NCI-H524 treated with DMSO at 0.1 percent for 48 hours (cell line): ENCODE results near the gene RBM38.
"Not testable (repeated sequence)": the region's sequence is repeated elsewhere in the genome, so short reads cannot be mapped to it uniquely, and the experiment has no call there.

Experiments
- DNase-seq: peaks from one replicate; lab custom pipeline; 2025; lab: John Stamatoyannopoulos, UW

Gene RBM38

DNA sequence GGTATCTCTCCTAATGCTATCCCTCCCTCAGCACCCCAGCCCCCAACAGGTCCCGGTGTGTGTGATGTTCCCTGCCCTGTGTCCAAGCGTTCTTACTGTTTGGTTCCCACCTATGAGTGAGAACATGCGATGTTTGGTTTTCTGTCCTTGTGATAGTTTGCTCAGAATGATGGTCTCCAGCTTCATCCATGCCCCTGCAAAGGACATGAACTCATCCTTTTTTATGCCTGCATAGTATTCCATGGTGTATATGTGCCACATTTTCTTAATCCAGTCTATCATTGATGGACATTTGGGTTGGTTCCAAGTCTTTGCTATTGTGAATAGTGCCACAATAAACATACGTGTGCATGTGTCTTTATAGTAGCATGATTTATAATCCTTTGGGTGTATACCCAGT, 28.3 kb downstream of the RBM38 start:
- not testable (repeated sequence) for DNase-seq

DNA sequence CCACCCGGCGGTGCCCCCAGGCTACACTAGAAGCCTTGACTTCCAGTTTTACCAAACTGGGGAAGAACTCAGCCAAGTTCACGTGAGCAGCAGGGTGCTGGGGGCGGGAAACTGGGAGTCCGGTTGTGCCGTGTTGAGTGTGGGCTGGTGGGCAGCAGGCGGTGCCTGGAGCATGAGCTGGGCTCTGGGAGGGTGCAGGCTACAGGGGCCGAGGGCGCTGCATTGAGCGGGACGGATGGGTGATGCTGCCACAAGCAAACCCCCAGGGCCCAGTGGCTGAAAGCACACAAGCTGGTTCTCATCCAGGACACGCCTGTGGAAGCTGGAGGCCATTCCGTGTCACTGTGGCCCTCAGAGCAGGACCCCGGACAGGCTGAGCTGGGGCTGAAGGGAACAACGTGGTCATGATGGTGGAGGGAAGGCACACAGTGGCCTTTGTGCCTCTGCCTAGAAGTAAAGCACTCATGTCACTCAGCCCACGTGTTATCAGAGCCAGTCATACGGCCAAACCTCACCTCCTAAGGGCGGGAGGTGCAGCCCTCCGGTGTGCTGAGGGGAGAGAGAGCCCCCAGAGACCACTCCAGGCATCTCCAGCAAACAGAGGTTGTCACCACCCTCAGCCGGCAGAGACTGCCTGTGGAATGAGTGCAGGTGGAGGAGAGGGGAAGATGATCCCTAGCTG, 29.5 kb downstream of the RBM38 start:
- no peak for DNase-seq

DNA sequence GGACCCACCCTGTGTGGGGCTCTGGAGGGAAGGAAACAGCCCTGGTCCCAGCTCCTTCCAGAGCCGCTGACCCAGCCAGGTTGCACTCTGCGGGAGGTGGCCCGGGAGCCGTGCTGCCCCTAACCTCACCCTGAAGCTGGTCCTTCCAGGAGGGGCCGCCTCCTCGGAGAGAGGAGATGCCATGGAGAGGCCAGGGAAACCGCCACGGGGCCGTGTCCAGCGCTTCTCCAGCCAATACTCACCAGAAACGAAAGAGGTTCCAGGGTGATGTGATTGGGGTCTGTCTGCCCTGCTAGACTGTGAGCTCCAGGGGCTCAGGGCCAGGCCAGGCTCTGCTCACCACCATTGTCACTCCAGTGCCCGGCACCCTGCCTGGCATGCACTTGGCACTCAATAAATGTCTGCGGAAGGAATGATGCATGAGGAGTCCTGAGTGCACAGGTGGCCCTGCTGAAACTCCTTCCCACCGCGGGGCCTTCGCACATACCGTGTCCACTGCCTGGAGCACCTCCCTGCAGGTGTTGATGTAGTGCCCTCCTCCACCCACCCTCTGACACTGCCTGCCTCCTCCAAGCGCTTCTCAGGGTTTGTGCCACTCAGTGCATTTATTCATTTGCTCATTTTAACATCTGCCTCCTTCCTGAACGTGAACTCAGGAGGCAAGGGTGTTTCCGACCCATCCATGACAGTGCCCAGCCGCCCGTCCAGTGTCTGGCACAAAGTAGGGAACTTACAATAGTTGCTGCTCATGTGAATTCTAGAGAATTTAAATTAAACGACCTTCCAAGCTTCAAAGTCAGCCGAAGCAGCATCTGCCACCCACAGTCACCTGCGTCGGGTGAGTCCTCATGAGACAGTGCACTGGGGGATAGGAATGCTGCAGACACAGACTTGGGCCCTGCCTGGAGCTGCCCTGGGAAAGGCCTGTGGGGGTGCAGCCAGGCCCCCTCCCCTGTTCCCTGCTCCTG, 30.3 kb downstream of the RBM38 start:
- DNase-seq, result no peak

DNA sequence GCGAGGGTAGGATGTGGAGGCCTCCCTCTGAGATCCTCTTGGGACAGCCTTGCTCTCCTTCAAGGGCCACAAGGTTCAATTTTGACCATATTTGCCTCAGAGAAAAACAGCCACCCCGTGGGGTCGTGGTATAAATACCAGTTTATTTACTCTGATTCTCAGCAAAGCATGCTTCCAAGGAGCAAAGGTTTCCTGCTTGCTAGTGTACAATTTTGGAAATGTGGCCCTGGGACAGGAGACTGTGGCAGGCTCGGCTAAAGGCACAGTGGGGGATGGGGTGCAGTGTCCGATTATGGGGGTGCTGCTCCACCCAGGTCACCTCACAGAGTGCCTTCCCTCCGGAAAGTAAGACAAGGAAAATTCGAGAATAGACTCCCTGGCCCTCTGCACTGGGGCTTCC, 31.1 kb downstream of the RBM38 start:
- DNase-seq, result no peak

DNA sequence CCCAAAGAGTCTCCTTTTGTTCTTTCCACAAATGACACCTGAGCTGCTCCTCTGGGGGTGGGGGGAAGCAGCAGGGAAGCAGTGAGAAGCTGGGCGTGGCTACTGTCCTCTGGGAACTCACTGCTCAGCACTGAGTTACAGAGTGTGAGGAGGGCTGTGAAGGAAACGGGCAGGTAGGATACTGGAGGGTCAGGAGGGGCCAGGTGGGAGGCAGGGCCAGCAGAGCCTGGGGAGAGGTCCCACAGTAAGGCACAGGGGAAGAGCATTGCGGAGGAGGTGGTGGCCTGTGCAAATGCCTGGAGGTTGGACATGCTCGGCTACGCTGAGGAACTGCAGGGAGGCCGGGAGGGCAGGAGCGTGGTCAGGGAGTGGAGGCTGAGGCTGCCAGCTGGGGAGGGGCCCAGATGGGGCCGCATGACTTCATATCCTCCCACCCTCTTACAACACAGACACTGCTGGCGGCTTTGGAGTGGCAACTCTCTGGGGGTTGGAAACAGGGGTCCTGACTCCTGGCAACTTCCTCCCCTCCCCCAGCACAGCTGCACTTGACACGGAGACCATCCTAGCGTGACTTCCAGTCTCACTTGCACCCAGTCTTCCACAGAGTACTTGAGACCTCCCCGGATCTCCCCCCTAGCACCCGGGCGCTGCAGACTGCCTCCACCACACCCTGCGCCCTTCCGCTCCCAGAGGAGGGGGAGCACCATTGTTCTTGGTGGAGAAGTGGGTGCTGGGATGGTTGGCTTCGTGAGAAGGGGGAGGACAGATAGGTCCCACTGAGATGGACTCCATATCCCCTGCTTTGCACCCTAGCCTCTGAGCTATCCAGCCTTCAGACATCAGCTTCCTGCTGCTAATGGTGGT, 34.2 kb downstream of the RBM38 start:
- DNase-seq, result peak; percentile 13

DNA sequence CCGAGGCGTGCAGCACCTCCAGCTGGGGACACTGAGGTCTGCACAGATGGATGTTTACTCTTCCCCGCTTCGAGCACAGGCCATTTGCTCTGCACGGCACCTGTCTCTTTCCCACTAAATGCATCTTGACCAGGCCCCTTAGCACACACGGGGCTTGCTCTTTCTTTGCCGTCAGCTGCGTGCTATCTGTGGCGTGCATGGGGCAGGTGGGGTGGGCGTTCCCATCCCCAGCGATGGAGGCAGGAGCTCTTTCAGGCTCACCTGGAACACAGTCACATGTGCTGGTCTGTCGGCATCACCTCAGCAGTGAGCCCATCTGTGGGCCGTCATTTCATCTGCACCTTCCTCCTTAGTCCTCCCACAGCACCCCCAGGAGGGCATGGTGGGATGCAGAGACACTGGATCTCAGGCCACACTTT, 35.1 kb downstream of the RBM38 start:
- no peak for DNase-seq

DNA sequence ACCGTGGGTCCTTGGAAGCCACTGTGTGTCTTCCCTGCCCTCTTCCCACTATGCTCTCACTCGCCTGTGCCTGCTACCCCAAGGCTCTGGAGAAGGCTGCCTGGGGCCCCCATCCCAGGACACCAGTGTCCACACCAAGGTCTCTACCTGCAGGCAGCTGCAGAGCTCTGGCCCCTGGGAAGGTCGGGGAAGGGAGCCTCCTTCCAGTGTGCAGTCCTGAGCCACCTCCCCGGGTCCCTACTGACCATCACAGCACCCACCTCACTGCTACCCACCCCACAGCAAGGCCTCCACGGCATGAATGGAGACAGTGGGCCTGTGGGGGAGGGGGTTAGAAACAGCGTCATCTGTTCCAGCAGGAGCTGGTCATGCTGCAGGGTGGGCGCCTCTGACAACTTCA, 35.6 kb downstream of the RBM38 start:
- no peak for DNase-seq

DNA sequence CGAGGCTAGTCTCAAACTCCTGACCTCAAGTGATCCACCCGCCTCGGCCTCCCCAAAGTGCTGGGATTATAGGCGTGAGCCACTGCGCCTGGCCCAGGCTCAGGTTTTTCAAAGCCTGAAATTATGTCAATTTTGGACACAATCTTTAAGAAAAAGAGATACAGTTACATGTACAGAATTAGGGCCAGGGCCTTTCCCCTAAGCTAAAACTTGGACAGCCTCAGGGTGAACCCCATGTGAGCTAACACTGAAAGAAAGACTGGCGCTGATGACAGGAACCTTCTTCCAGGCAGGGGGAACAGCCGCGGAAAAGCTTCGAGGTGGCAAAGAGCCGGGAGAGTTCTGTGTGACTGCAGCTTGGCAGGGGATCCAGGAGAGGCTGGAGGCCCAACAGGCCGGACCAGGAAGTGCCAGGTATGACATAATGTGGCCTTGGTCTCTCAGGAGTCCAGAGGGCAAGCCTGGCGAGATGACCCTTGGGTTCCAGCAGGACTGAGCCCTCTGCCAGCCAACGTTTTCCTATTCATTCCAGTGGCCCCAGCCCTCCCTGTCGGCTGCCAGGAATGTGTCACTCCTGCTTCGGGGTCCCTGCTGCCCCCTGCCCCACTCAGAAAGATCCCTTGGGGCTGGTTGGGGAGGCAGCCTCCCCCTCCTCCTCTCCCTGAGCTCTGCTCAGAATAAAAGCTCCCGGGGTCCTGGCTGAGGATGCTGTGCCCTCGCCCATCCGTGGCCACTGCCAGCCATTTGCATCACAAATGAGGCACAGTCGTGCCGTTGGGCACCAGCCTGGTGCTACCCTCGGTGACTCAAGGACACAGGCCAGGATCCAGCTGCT, 37.3 kb downstream of the RBM38 start:
- DNase-seq, result no peak

DNA sequence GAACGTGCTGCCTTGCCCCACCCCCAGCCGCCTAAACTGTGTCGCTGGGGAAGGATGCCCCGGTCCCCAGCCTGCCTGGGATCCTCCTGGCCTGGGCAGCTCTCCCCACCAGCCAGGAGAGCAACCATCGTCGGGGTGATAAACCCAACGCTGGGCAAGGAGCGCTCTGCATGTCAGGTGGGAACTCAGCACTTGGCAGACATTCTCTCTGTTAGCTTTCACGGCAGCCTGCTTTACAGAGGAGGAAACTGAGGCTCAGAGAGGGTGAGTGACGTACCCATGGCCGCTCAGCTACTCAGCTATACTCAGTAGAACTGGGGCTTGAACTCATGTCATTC, 37.9 kb downstream of the RBM38 start:
- no peak for DNase-seq

DNA sequence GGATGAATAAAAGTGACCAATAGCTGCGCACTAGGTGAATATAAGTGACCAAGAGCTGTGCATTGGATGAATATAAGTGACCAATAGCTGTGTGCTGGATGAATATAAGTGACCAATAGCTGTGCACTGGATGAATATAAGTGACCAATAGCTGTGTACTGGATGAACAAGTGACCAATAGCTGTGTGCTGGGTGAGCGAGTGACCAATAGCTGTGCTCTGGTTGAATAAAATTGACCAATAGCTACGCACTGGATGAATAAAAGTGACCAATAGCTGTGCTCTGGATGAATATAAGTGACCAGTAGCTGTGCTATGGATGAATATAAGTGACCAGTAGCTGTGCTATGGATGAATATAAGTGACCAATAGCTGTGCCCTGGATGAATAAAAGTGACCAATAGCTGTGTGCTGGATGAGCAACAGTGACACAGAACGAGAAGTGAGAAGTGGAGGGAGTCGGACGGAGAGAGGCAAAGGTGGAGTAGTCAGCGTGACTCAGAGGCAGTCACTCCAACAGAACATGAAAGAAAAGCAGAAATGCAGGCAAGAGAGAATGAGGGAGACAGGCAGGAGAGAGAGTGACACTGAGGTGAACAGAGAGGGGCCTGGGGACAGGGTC, 38.5 kb downstream of the RBM38 start:
- no peak for DNase-seq

DNA sequence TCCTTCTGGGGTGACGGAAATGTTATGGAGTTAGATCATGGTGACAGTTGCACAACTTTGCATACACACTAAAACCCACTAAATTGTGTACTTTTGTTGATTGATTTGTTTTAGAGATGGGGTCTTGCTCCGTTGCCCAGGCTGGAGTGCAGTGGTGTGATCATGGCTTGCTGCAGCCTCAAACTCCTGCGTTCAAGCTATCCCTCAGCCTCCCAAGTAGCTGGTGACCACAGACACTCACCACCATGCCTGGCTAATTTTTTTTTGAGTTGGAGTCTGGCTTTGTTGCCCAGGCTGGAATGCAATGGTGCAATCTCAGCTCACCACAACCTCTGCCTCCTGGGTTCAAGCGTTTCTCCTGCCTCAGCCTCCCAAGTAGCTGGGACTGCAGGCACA, 39.0 kb downstream of the RBM38 start:
- DNase-seq, result not testable (repeated sequence)

DNA sequence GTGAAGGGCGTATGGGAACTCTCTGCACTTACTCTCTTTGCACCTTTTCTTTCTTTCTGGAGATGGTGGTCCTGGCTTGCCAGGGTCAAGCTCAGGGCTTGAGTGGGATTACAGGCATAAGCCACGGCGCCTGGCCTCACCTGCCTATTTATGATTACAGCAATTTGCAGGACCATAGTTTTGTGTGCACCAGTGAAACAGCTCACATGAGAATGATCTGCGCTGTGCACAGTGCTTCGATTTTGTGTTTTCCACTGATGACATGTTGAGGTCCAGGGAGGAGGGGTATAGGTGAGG, 40.3 kb downstream of the RBM38 start:
- no peak for DNase-seq

DNA sequence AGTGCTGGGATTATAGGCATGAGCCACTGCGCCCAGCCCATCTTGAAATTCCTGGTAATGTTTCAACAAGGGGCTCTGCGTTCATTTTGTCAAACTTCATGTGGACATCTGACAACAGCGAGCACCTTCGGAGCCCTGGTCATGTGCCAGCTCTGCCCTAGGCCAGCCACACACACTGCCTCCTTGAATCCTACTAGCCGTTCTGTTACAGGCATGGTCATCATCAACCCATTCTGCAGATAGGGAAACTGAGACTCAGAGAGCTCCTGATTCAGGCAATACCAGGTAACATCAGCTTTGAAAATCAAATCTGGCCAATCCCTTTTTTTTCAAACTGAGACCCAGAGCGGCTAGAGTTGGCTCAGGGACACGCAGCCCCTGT, 41.3 kb downstream of the RBM38 start:
- DNase-seq, result no peak

DNA sequence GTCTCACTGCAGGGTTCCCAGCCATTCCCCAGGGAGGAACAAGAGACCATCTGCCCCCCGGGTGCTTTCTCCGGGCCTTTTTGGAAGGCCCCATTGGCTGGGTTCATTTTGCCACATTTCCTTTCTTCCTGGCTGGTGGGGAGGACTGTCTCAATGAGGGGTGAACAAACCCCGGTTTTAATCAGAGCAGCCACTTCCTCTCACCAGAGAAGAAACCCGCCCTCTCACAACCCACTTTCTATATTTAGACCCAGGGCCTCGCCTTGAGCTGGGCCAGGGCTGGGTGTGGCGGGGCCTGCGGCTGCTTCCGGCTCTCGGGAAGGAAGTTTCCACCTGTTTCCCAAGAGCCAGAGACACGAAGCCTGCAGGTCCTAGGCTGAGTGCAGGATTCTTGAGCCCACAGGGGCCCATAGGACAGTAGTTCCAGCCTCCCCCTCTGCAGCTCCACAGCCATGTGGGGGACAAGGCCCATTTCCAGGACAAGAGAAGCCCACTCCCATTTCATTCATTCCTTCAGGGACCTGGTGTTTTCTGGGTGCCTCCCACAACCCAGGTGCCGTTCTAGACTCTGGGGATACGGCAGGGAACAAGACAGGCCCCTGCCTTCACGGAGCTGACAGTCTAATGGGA, 41.8 kb downstream of the RBM38 start:
- no peak for DNase-seq

DNA sequence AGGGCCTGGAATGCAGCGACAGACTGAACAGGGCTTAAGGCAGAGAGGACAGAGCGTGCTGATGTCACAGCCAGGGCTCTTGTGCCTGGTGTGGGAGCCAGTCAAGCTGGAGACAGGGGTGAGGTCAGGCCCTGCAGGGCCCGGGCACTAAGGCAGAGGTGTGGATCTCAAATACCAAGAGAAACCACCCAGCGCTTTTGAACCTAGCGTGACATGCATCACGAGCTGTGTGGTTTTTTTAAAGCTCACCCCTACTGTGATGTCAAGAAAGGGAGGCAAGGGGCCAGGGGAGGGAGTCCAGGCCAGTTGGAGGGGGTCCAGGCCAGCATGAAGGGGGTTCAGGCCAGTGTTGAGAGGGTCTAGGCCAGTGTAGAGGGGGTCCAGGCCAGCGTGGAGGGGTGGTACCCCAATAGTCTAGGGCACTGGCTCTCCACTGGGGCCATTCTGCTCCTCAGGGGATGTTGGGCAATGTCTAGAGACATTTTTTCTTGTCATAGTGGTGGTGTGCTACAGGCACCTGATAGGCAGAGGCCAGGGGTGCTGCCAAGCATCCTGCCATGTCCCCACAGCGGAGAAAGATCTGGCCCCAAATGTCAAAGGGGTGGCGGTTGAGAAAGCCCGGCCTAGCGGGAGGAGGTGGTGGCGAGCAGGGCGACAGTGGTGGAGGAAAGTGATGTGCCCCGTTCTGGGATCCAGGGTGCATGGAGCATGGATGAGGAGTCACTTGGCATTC, 42.6 kb downstream of the RBM38 start:
- no peak for DNase-seq

DNA sequence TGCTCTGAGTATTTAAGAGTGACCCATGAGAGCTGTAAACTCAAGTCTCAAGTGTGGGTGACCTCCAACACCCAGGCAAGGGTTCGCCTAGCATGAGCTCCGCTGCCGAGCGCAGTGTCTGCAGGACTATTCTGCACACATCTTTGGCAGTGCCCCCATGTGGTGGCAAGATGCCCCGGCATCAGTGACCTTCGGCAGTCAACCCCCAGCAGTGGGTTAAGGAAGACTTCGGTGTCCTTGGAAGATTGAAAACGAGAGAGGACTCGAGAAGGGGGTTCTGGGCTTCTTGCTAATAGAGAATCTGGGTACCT, 43.1 kb downstream of the RBM38 start:
- DNase-seq, result no peak

DNA sequence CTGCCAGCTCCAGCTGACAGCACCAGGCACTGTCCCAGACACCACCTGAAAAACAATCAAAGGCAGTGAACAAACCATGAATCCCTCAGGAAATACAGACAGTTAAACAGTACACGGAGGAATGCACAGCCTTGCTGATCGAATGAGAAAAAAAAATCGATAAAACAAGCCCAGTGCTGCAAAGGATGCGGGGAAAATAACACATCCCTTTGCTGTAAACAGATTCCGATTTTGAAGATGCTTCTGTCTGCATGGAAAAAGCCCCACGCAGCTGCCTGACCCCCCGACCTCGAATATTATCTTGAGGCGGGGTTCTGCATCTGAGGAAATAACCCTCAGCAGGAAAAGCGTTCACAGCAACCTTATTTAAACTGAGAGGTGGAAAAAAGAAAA, 43.9 kb downstream of the RBM38 start:
- DNase-seq, result no peak

DNA sequence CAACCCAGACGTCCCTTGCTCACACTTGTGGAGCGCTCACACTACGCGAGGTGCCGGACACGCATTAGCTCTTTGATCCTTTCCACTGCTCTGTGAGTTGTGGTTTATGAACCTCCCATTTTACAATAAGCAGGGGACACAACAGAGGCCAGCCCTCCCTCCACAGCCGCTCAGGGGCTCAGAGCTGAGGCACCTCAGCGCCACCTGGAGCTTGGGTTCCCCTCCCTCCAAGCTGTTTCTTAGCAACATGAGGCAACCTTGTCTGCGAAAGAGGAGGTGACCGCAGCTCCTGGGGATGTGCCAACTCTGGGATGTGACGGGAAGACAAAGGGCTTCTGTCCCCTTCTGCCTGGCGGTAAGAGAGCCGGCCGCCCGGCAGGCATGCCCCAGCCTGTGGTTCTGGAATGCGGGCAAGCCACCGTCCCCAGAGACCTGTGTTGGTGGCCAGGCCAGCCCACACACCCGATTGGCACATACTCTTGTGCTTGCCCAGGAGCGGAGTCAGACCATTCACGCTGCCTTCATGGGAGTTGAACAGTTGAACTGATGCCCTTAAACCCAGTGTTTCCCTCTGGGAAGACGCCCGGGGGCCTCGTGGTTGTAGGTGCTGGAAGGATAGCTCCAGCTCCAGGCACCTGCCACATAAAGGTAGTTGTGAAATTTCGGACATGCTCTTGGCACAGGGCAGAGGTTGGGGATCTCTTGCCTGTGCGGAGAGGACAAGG, 44.5 kb downstream of the RBM38 start:
- peak; percentile 53 for DNase-seq

DNA sequence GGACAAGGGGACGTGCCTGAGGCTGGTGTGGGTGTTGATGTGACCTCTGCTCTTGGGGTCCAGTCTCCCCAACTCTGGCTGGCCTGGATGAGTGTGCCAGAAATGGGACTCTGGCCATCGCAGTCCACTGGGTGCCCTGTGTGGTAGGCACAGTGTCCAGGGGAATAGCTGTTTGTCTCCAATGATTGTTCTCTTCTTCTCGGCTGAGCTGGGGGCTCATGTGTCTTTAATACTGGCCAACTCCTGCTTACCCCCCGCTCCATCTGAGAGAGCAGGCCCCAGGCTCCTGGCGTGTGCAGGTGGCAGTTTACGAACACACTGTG, 45.0 kb downstream of the RBM38 start:
- DNase-seq, result no peak

DNA sequence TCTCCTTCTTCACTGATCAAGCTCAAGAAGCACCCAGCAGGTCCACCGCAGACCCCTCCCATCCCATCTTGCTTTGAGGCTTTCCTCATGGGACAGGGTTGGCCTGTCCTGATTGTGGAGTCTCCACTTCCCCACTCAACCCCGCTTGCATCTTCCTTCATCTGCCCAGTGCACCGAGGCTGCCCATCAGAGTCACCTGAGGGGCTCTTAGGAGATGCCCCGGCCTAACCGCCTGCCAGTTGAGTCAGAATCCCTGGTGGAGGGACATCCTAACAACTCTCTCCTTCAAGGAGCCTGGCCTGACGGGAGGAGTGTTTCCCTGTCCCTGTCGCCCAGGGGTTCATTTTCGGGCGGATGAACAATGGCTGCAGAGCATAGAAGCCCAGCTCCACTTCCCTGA, 46.1 kb downstream of the RBM38 start:
- DNase-seq, result no peak
